GM04504 (cell line): ENCODE data around the gene POLE2.
"Not testable (repeated sequence)": the region's sequence is repeated elsewhere in the genome, so short reads cannot be mapped to it uniquely, and the experiment has no call there.

ENCODE experiments used
- DNase-seq: peaks from one replicate; pipeline ENCODE4 v3.0.0-alpha.2; 2012; ENCODE audit warnings: low read depth

POLE2 gene

GRCh38 chr14:49619273-49619672, 68.7 kb downstream of the POLE2 start:
- not testable (repeated sequence) for DNase-seq

GRCh38 chr14:49617852-49618519, 70.0 kb downstream of the POLE2 start:
- no peak for DNase-seq

- DNase-seq: no peak
These were observed 72.2 kb downstream of the POLE2 start for GRCh38 chr14:49615776-49616175.

GRCh38 chr14:49614196-49614595, 73.8 kb downstream of the POLE2 start:
- no peak for DNase-seq

- DNase-seq: no peak
These were observed 75.3 kb downstream of the POLE2 start for GRCh38 chr14:49612671-49613070.

GRCh38 chr14:49612251-49612650, 75.8 kb downstream of the POLE2 start:
- DNase-seq: no peak

- no peak for DNase-seq
These were observed 80.4 kb downstream of the POLE2 start for GRCh38 chr14:49607583-49607982.

- DNase-seq: peak; percentile 66
These were observed 89.3 kb downstream of the POLE2 start, which contains the start of gene LRR1 for GRCh38 chr14:49598485-49599300. TSS of gene LRR1 (plus strand) at chr14:49598940. CDS start at chr14:49599021, 81 bp downstream.

GRCh38 chr14:49598189-49598484, 89.9 kb downstream of the POLE2 start:
- no peak for DNase-seq

- no peak for DNase-seq
These were observed 93.5 kb downstream of the POLE2 start for GRCh38 chr14:49594347-49595091.
